Measurements from ENCODE around the gene NT5C3A.

- TF ChIP-seq ZNF850 (CRISPR knock-in tag; conservative IDR thresholded peaks at IDR 0.05) (no peak), HNRNPUL1 (IDR thresholded peaks at IDR 0.05; ENCODE audit: low read depth, low read length) (no peak)
Observed at GRCh38 chr7:33044401-33044718, 18.2 kb downstream of the NT5C3A start.

All from HepG2 (cell line).